Erythroblast (primary cell): Measurements from ENCODE around the gene B3GNT7.

ENCODE experiments used
- GATA1 ChIP-seq: IDR thresholded peaks from 2 replicates; pipeline ENCODE4 v1.6.1; 2011; ENCODE audit warnings: low read depth, mild to moderate bottlenecking, control low read depth, low read length, moderate library complexity
- POLR2A ChIP-seq: IDR thresholded peaks from 2 replicates; pipeline ENCODE4 v1.6.1; 2011; ENCODE audit warnings: mild to moderate bottlenecking, low read length

DNA sequence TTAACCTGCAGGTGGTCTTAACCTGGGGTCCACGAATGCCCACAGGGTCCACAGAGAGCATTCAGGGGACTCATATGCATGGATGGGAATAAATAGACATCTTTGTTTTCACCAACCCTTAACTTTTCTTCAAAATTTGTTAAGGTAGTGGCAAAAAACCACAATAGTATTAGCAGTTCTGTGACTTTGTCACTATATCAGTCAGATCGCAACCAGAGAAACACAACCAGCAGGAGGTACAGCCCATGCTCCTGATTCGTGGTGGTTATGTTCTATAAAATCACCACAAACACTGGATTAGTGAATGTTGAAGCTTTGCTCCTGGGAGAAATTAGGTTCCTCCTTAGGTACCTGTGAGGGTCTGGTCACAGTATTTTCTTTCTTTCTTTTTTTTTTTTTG is 31.6 kb downstream of the B3GNT7 start:
- TF ChIP-seq POLR2A (no peak), GATA1 (no peak)
